ENCODE data around the gene INS.
"Not testable (repeated sequence)": the region's sequence is repeated elsewhere in the genome, so short reads cannot be mapped to it uniquely, and the experiment has no call there.

INS gene

GRCh38 chr11:2124736-2125484, 36.1 kb downstream of the INS start:
- not testable (repeated sequence) for H3K4me1 ChIP-seq (ENCODE audit: control insufficient read depth in 2 of 2, insufficient read depth in 2 of 2, low read length in 2 of 2); H3K4me3 ChIP-seq (ENCODE audit: low read length in 2 of 2); H3K9me3 ChIP-seq (ENCODE audit: control insufficient read depth in 2 of 2, low read length in 2 of 2); H3K9ac ChIP-seq (ENCODE audit: low read depth in 1 of 2, low read length in 2 of 2); H3K36me3 ChIP-seq (ENCODE audit: control insufficient read depth in 2 of 2, insufficient read depth in 2 of 2, low read length in 2 of 2); H3K27ac ChIP-seq (ENCODE audit: low read depth in 2 of 2, low read length in 2 of 2); H3K27me3 ChIP-seq (ENCODE audit: control insufficient read depth in 2 of 2, insufficient read depth in 2 of 2, low read length in 2 of 2)

DNA sequence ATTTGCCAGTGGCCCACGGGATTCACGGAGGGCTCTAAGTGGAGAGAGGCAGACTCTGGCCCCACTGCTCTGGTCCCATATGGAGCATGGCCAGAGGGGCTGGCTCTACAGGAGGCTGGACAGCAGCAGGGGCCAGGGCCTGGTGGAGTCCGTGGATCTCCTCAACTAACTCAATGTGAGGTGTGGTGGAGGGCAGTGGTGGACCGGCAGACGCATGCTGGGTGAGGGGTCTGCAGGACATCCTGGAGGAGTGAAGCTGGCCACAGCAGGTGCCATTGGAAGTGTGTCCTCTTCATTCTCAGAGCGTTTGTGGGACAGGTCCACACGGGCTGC, 37.4 kb downstream of the INS start:
- H3K27ac ChIP-seq (ENCODE audit: low read depth in 2 of 2, low read length in 2 of 2), result no peak overlapping the region
- no peaks in the 10 kb centered on the region for H3K36me3 ChIP-seq (ENCODE audit: control insufficient read depth in 2 of 2, insufficient read depth in 2 of 2, low read length in 2 of 2)
- H3K4me1 ChIP-seq (ENCODE audit: control insufficient read depth in 2 of 2, insufficient read depth in 2 of 2, low read length in 2 of 2), result no peaks in the 10 kb centered on the region
- H3K27me3 ChIP-seq (ENCODE audit: control insufficient read depth in 2 of 2, insufficient read depth in 2 of 2, low read length in 2 of 2), result peaks cover 5 to 9% of the 10 kb centered on the region in 2 donors
- H3K9ac ChIP-seq (ENCODE audit: low read depth in 1 of 2, low read length in 2 of 2), result no peak overlapping the region
- H3K4me3 ChIP-seq (ENCODE audit: low read length in 2 of 2), result no peak overlapping the region
- no peaks in the 10 kb centered on the region for H3K9me3 ChIP-seq (ENCODE audit: control insufficient read depth in 2 of 2, low read length in 2 of 2)

- H3K36me3 ChIP-seq (ENCODE audit: control insufficient read depth in 2 of 2, insufficient read depth in 2 of 2, low read length in 2 of 2), result no peaks in the 10 kb centered on the region
- H3K27me3 ChIP-seq (ENCODE audit: control insufficient read depth in 2 of 2, insufficient read depth in 2 of 2, low read length in 2 of 2), result peaks cover 5 to 9% of the 10 kb centered on the region in 2 donors
- no peak overlapping the region for H3K27ac ChIP-seq (ENCODE audit: low read depth in 2 of 2, low read length in 2 of 2)
- no peak overlapping the region for H3K4me3 ChIP-seq (ENCODE audit: low read length in 2 of 2)
- no peak overlapping the region for H3K9ac ChIP-seq (ENCODE audit: low read depth in 1 of 2, low read length in 2 of 2)
- H3K4me1 ChIP-seq (ENCODE audit: control insufficient read depth in 2 of 2, insufficient read depth in 2 of 2, low read length in 2 of 2), result no peaks in the 10 kb centered on the region
- H3K9me3 ChIP-seq (ENCODE audit: control insufficient read depth in 2 of 2, low read length in 2 of 2), result no peaks in the 10 kb centered on the region
These were observed 37.9 kb downstream of the INS start for GRCh38 chr11:2122907-2123627.

- H3K27ac ChIP-seq (ENCODE audit: low read depth in 2 of 2, low read length in 2 of 2), result no peak overlapping the region
- no peaks in the 10 kb centered on the region for H3K9me3 ChIP-seq (ENCODE audit: control insufficient read depth in 2 of 2, low read length in 2 of 2)
- H3K4me3 ChIP-seq (ENCODE audit: low read length in 2 of 2), result no peak overlapping the region
- H3K4me1 ChIP-seq (ENCODE audit: control insufficient read depth in 2 of 2, insufficient read depth in 2 of 2, low read length in 2 of 2), result no peaks in the 10 kb centered on the region
- no peak overlapping the region for H3K9ac ChIP-seq (ENCODE audit: low read depth in 1 of 2, low read length in 2 of 2)
- H3K36me3 ChIP-seq (ENCODE audit: control insufficient read depth in 2 of 2, insufficient read depth in 2 of 2, low read length in 2 of 2), result no peaks in the 10 kb centered on the region
- H3K27me3 ChIP-seq (ENCODE audit: control insufficient read depth in 2 of 2, insufficient read depth in 2 of 2, low read length in 2 of 2), result peaks cover 5 to 9% of the 10 kb centered on the region in 2 donors
These were observed 38.6 kb downstream of the INS start for GRCh38 chr11:2122222-2122906.

GRCh38 chr11:2121227-2122130, 39.5 kb downstream of the INS start:
- H3K4me3 ChIP-seq (ENCODE audit: low read length in 2 of 2), result no peak overlapping the region
- H3K27ac ChIP-seq (ENCODE audit: low read depth in 2 of 2, low read length in 2 of 2), result no peak overlapping the region
- no peak overlapping the region for H3K9ac ChIP-seq (ENCODE audit: low read depth in 1 of 2, low read length in 2 of 2)
- peaks cover 0 to 2% of the 10 kb centered on the region in 2 donors for H3K9me3 ChIP-seq (ENCODE audit: control insufficient read depth in 2 of 2, low read length in 2 of 2)
- no peaks in the 10 kb centered on the region for H3K4me1 ChIP-seq (ENCODE audit: control insufficient read depth in 2 of 2, insufficient read depth in 2 of 2, low read length in 2 of 2)
- H3K27me3 ChIP-seq (ENCODE audit: control insufficient read depth in 2 of 2, insufficient read depth in 2 of 2, low read length in 2 of 2), result peaks cover 5 to 9% of the 10 kb centered on the region in 2 donors
- no peaks in the 10 kb centered on the region for H3K36me3 ChIP-seq (ENCODE audit: control insufficient read depth in 2 of 2, insufficient read depth in 2 of 2, low read length in 2 of 2)

DNA sequence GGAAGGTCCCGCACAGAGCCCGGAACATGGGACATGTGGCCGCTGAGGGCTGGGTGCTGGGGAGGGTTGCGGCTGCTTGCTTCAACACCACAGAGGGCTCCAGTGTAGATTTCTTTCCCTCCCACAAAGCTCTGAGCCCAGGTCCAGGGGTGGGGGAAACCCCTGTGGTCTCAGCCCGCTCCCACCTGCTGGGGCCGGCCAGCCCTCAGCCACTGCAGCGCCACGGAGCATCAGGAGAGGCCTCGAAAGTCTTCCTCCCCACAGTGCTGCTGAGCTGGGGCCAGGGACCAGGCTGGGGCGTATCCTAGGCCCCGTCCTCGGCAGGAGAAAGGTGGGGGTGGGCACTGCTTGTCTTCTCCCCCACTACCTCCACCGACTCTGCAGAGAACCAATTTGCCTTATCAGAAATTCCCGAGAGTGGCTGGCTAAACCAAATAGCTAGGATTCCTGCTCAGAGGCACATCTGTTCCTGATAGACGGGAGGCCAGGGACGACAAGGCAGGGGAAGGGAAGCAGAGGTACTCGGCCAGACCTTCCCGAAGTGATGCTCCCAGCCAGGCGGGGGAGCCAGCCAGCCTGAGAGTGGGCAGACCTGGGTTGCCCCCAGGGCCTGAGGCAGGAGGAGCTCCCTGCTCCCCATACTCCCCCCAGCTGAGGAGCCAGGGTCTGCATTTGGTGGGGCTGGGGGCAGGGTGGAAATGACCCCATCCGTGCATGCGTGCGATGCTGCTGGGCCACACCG, 40.5 kb downstream of the INS start:
- H3K27me3 ChIP-seq (ENCODE audit: control insufficient read depth in 2 of 2, insufficient read depth in 2 of 2, low read length in 2 of 2), result peaks cover 5 to 9% of the 10 kb centered on the region in 2 donors
- H3K9me3 ChIP-seq (ENCODE audit: control insufficient read depth in 2 of 2, low read length in 2 of 2), result peaks cover 0 to 4% of the 10 kb centered on the region in 2 donors
- H3K4me1 ChIP-seq (ENCODE audit: control insufficient read depth in 2 of 2, insufficient read depth in 2 of 2, low read length in 2 of 2), result no peaks in the 10 kb centered on the region
- no peaks in the 10 kb centered on the region for H3K36me3 ChIP-seq (ENCODE audit: control insufficient read depth in 2 of 2, insufficient read depth in 2 of 2, low read length in 2 of 2)
- H3K9ac ChIP-seq (ENCODE audit: low read depth in 1 of 2, low read length in 2 of 2), result no peak overlapping the region
- no peak overlapping the region for H3K27ac ChIP-seq (ENCODE audit: low read depth in 2 of 2, low read length in 2 of 2)
- H3K4me3 ChIP-seq (ENCODE audit: low read length in 2 of 2), result no peak overlapping the region

- Histone ChIP-seq H3K4me3 (ENCODE audit: low read length in 2 of 2) (no peak overlapping the region), H3K9ac (ENCODE audit: low read depth in 1 of 2, low read length in 2 of 2) (no peak overlapping the region), H3K36me3 (ENCODE audit: control insufficient read depth in 2 of 2, insufficient read depth in 2 of 2, low read length in 2 of 2) (no peaks in the 10 kb centered on the region), H3K4me1 (ENCODE audit: control insufficient read depth in 2 of 2, insufficient read depth in 2 of 2, low read length in 2 of 2) (no peaks in the 10 kb centered on the region), H3K27me3 (ENCODE audit: control insufficient read depth in 2 of 2, insufficient read depth in 2 of 2, low read length in 2 of 2) (peaks cover 5 to 6% of the 10 kb centered on the region in 2 donors), H3K9me3 (ENCODE audit: control insufficient read depth in 2 of 2, low read length in 2 of 2) (peaks cover 0 to 4% of the 10 kb centered on the region in 2 donors), H3K27ac (ENCODE audit: low read depth in 2 of 2, low read length in 2 of 2) (no peak overlapping the region)
These were observed 42.3 kb downstream of the INS start for GRCh38 chr11:2118677-2119076.

DNA sequence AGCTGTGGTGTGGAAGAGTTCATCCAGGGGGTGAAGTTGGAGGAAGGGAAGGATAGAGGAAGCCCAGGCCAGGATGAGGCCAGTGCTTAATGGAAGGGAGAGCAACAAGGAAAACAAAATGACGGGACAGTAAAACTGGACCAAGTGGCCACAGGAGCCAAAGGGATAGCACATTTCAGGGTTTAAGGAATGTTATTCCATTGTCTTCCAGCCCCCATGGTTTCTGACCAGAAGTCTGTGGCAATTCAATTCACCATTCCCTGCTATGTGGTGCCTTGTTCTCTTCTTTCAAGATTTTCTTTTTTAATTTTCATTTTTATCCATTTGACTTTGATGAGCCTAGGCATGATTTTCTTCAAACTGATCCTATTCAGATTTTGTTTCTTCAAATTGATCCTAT, 44.3 kb downstream of the INS start:
- no peaks in the 10 kb centered on the region for H3K36me3 ChIP-seq (ENCODE audit: control insufficient read depth in 2 of 2, insufficient read depth in 2 of 2, low read length in 2 of 2)
- no peak overlapping the region for H3K9ac ChIP-seq (ENCODE audit: low read depth in 1 of 2, low read length in 2 of 2)

GRCh38 chr11:2115308-2115707, 45.7 kb downstream of the INS start:
- no peak overlapping the region for H3K4me3 ChIP-seq (ENCODE audit: low read length in 2 of 2)
- H3K27ac ChIP-seq (ENCODE audit: low read depth in 2 of 2, low read length in 2 of 2), result no peak overlapping the region
- H3K27me3 ChIP-seq (ENCODE audit: control insufficient read depth in 2 of 2, insufficient read depth in 2 of 2, low read length in 2 of 2), result peaks cover 0 to 5% of the 10 kb centered on the region in 2 donors
- H3K4me1 ChIP-seq (ENCODE audit: control insufficient read depth in 2 of 2, insufficient read depth in 2 of 2, low read length in 2 of 2), result no peaks in the 10 kb centered on the region
- no peak overlapping the region for H3K9ac ChIP-seq (ENCODE audit: low read depth in 1 of 2, low read length in 2 of 2)
- no peaks in the 10 kb centered on the region for H3K36me3 ChIP-seq (ENCODE audit: control insufficient read depth in 2 of 2, insufficient read depth in 2 of 2, low read length in 2 of 2)
- H3K9me3 ChIP-seq (ENCODE audit: control insufficient read depth in 2 of 2, low read length in 2 of 2), result peaks cover 0 to 4% of the 10 kb centered on the region in 2 donors

More for the DNA sequence above, 44.3 kb downstream of the INS start:
- H3K4me3 ChIP-seq (ENCODE audit: low read length in 2 of 2), result no peak overlapping the region
- H3K4me1 ChIP-seq (ENCODE audit: control insufficient read depth in 2 of 2, insufficient read depth in 2 of 2, low read length in 2 of 2), result no peaks in the 10 kb centered on the region
- H3K27ac ChIP-seq (ENCODE audit: low read depth in 2 of 2, low read length in 2 of 2), result no peak overlapping the region
- peaks cover 0 to 4% of the 10 kb centered on the region in 2 donors for H3K9me3 ChIP-seq (ENCODE audit: control insufficient read depth in 2 of 2, low read length in 2 of 2)
- H3K27me3 ChIP-seq (ENCODE audit: control insufficient read depth in 2 of 2, insufficient read depth in 2 of 2, low read length in 2 of 2), result peaks cover 2 to 5% of the 10 kb centered on the region in 2 donors

Data from mucosa of rectum (tissue), 2 donors.